ENCODE measurements around the gene CDT1.

DNA sequence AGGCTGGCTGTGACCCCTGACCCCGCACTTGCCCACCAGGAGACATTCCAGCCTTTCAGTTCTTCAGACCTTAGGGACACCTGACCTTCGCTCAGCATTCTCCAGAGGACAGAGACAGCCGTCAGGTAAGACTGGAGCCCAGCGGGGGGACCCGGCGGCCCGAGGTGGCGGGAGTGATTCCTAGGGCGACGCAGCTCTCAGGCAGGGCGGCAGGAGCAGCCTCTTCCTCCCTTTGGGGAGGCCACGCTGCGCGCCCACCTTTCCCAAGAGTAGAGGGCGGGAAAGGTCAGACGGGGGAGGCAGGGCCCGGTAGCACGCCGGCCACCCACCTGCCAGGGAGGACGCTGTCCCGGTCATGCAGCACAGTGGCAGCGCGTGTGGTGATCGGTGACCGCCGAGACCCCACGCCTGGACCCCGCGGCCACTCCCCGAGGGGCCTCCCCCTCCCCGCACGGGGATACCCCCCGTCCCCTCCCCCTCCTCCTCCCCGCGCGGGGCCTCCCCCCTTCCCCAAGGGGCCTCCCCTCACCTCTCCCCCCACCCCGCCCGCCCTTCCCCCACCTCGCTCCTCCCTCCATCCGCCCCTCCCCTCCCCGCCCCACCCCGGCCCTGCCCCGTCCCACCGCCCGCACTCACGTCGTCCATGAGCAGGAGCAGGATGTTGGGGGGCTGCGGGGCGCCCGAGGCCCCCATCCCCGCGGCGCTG lies 52.7 kb downstream of the CDT1 start:
- TF ChIP-seq GATA2 (IDR thresholded peaks at IDR 0.05; ENCODE audit: low read depth, low read length) (no peak), GATA3 (IDR thresholded peaks at IDR 0.05; ENCODE audit: low read depth, low read length) (no peak)

Data from SH-SY5Y (cell line).